ENCODE results near the gene RGS9. TPM values are rescaled to one million over a fixed set of nuclear protein-coding genes. Genes with fewer than 3 reads are reported as not detected.

RGS9 gene
- total RNA-seq, 1 donor from 2014 or later, result 6.5 TPM

GRCh38 chr17:65194670-65195334 is 57.6 kb downstream of the RGS9 start:
- H3K9me3 Mint-ChIP-seq (ENCODE audit: unreplicated experiment), result no peaks in the 10 kb centered on the region
- no peaks in the 10 kb centered on the region for H3K36me3 Mint-ChIP-seq (ENCODE audit: unreplicated experiment)
- DNase-seq (ENCODE audit: extremely low spot score, unreplicated experiment), result no peak
- H3K27me3 Mint-ChIP-seq (ENCODE audit: unreplicated experiment), result no peaks in the 10 kb centered on the region
- no peak for TF ChIP-seq CTCF (IDR thresholded peaks at IDR 0.05)
- H3K4me3 Mint-ChIP-seq (ENCODE audit: unreplicated experiment), result no peak overlapping the region
- peaks cover 44% of the 10 kb centered on the region for H3K4me1 Mint-ChIP-seq (ENCODE audit: unreplicated experiment)
- peak overlapping the region; percentile 61 for H3K27ac Mint-ChIP-seq (ENCODE audit: unreplicated experiment)

- no peak for DNase-seq (ENCODE audit: extremely low spot score, unreplicated experiment)
- Mint-ChIP-seq H3K36me3 (ENCODE audit: unreplicated experiment) (no peaks in the 10 kb centered on the region), H3K27ac (ENCODE audit: unreplicated experiment) (no peak overlapping the region), H3K4me1 (ENCODE audit: unreplicated experiment) (peaks cover 39% of the 10 kb centered on the region), H3K9me3 (ENCODE audit: unreplicated experiment) (no peaks in the 10 kb centered on the region), H3K4me3 (ENCODE audit: unreplicated experiment) (no peak overlapping the region), H3K27me3 (ENCODE audit: unreplicated experiment) (no peaks in the 10 kb centered on the region)
- TF ChIP-seq CTCF (IDR thresholded peaks at IDR 0.05), result no peak
These were observed 58.5 kb downstream of the RGS9 start for GRCh38 chr17:65195716-65196115.

GRCh38 chr17:65196617-65197016 is 59.4 kb downstream of the RGS9 start:
- peaks cover 30% of the 10 kb centered on the region for H3K4me1 Mint-ChIP-seq (ENCODE audit: unreplicated experiment)
- no peak for DNase-seq (ENCODE audit: extremely low spot score, unreplicated experiment)
- no peak for TF ChIP-seq CTCF (IDR thresholded peaks at IDR 0.05)
- H3K4me3 Mint-ChIP-seq (ENCODE audit: unreplicated experiment), result no peak overlapping the region
- no peaks in the 10 kb centered on the region for H3K36me3 Mint-ChIP-seq (ENCODE audit: unreplicated experiment)
- H3K9me3 Mint-ChIP-seq (ENCODE audit: unreplicated experiment), result no peaks in the 10 kb centered on the region
- no peak overlapping the region for H3K27ac Mint-ChIP-seq (ENCODE audit: unreplicated experiment)
- H3K27me3 Mint-ChIP-seq (ENCODE audit: unreplicated experiment), result no peaks in the 10 kb centered on the region

GRCh38 chr17:65197201-65197600 is 60.0 kb downstream of the RGS9 start:
- no peaks in the 10 kb centered on the region for H3K27me3 Mint-ChIP-seq (ENCODE audit: unreplicated experiment)
- H3K4me3 Mint-ChIP-seq (ENCODE audit: unreplicated experiment), result no peak overlapping the region
- TF ChIP-seq CTCF (IDR thresholded peaks at IDR 0.05), result no peak
- no peak overlapping the region for H3K27ac Mint-ChIP-seq (ENCODE audit: unreplicated experiment)
- H3K9me3 Mint-ChIP-seq (ENCODE audit: unreplicated experiment), result no peaks in the 10 kb centered on the region
- H3K36me3 Mint-ChIP-seq (ENCODE audit: unreplicated experiment), result no peaks in the 10 kb centered on the region
- no peak for DNase-seq (ENCODE audit: extremely low spot score, unreplicated experiment)
- H3K4me1 Mint-ChIP-seq (ENCODE audit: unreplicated experiment), result peaks cover 24% of the 10 kb centered on the region

GRCh38 chr17:65198653-65199382 is 61.6 kb downstream of the RGS9 start:
- Mint-ChIP-seq H3K9me3 (ENCODE audit: unreplicated experiment) (no peaks in the 10 kb centered on the region), H3K4me1 (ENCODE audit: unreplicated experiment) (peaks cover 10% of the 10 kb centered on the region), H3K4me3 (ENCODE audit: unreplicated experiment) (no peak overlapping the region), H3K36me3 (ENCODE audit: unreplicated experiment) (no peaks in the 10 kb centered on the region), H3K27me3 (ENCODE audit: unreplicated experiment) (no peaks in the 10 kb centered on the region), H3K27ac (ENCODE audit: unreplicated experiment) (no peak overlapping the region)
- no peak for DNase-seq (ENCODE audit: extremely low spot score, unreplicated experiment)
- peak; percentile 82 for TF ChIP-seq CTCF (IDR thresholded peaks at IDR 0.05)

Measured in osteocyte (in vitro differentiated cells).